Liver (tissue), 9 donors: ENCODE results near the gene ITCH. TPM values are rescaled to one million over a fixed set of nuclear protein-coding genes. Genes with fewer than 3 reads are reported as not detected.

Source experiments
- DNase-seq: peaks from one replicate; pipeline ENCODE4 v3.0.0-alpha.2; 2017; ENCODE audit warnings: low spot score
- H3K27ac ChIP-seq, 2 donors: one replicate each; pipeline ENCODE4 v1.7.0; 2013; ENCODE audit warnings: inconsistent platforms in 2 of 2, low read length in 2 of 2, control low read depth in 1 of 2, low read depth in 1 of 2, mild to moderate bottlenecking in 1 of 2
- H3K27me3 ChIP-seq, 4 donors: one replicate each; pipeline versions ENCODE4 v1.6.1 to v1.7.0; 2013; ENCODE audit warnings: low read length in 3 of 4, inconsistent platforms in 1 of 4, mild to moderate bottlenecking in 1 of 4, moderate library complexity in 1 of 4; ENCODE audit not compliant: control insufficient read depth in 4 of 4, insufficient read depth in 4 of 4
- H3K36me3 ChIP-seq, 4 donors: one replicate each; pipeline versions ENCODE4 v1.6.1 to v1.7.0; 2013; ENCODE audit warnings: low read length in 3 of 4, mild to moderate bottlenecking in 3 of 4, low read depth in 1 of 4, moderate library complexity in 1 of 4; ENCODE audit not compliant: control insufficient read depth in 4 of 4, insufficient read depth in 3 of 4
- H3K4me1 ChIP-seq, 4 donors: one replicate each; pipeline versions ENCODE4 v1.6.1 to v1.7.0; 2013; ENCODE audit warnings: low read length in 3 of 4, mild to moderate bottlenecking in 3 of 4, moderate library complexity in 1 of 4; ENCODE audit not compliant: control insufficient read depth in 4 of 4, insufficient read depth in 4 of 4
- H3K4me3 ChIP-seq, 3 donors: one replicate each; pipeline versions ENCODE4 v1.6.1 to v1.7.0; 2013; ENCODE audit warnings: low read length in 3 of 3, control low read depth in 1 of 3, low read depth in 1 of 3, mild to moderate bottlenecking in 1 of 3
- H3K9ac ChIP-seq, 2 donors: one replicate each; pipeline ENCODE4 v1.7.0; 2013; ENCODE audit warnings: low read length in 2 of 2, mild to moderate bottlenecking in 2 of 2, moderate library complexity in 2 of 2, control low read depth in 1 of 2, low read depth in 1 of 2
- H3K9me3 ChIP-seq, 4 donors: one replicate each; pipeline versions ENCODE4 v1.6.1 to v1.7.0; 2013; ENCODE audit warnings: low read length in 3 of 4; ENCODE audit not compliant: control insufficient read depth in 4 of 4
- ATF3 ChIP-seq: IDR thresholded peaks from 2 replicates; pipeline ENCODE4 v1.6.1; 2016; ENCODE audit warnings: antibody characterized with exemption
- CTCF ChIP-seq: fragments of 150-350 bp; IDR thresholded peaks from 2 replicates; pipeline ENCODE4 v1.5.1; 2017; ENCODE audit warnings: improper control_type of control experiment, low read depth, low read length; ENCODE audit not compliant: missing input control
- FOXA2 ChIP-seq: IDR thresholded peaks from 2 replicates; pipeline ENCODE4 v1.6.1; 2016; ENCODE audit warnings: antibody characterized with exemption
- GABPA ChIP-seq, 2 donors: IDR thresholded peaks in 1 of 2; conservative IDR thresholded peaks in 1 of 2; 2 replicates each; pipeline ENCODE4 v1.6.1; 2016; ENCODE audit warnings: antibody characterized with exemption in 2 of 2, mild to moderate bottlenecking in 1 of 2, moderate library complexity in 1 of 2
- HNF4A ChIP-seq, 2 donors: conservative IDR thresholded peaks; 2 replicates each; pipeline ENCODE4 v1.6.1; 2016; ENCODE audit warnings: antibody characterized with exemption in 2 of 2, mild to moderate bottlenecking in 2 of 2
- HNF4G ChIP-seq: IDR thresholded peaks from 2 replicates; pipeline ENCODE4 v1.6.1; 2016; ENCODE audit warnings: antibody characterized with exemption
- MAX ChIP-seq: IDR thresholded peaks from 2 replicates; pipeline ENCODE4 v1.6.1; 2016; ENCODE audit warnings: antibody characterized with exemption
- SP1 ChIP-seq: IDR thresholded peaks from 2 replicates; pipeline ENCODE4 v1.6.1; 2018; ENCODE audit warnings: antibody characterized with exemption, mild to moderate bottlenecking
- ZBTB33 ChIP-seq: IDR thresholded peaks from 2 replicates; pipeline ENCODE4 v1.6.1; 2016; ENCODE audit warnings: antibody characterized with exemption
- WGBS: extraction: QIAGEN DNeasy Blood & Tissue Kit; methylation state at CpG from one replicate; pipeline ENCODE4 v1.1.7; 2013; 5-methylcytosine and 5-hydroxymethylcytosine counted together
- polyA plus RNA-seq, 2 donors: library from polyadenylated mRNA; stranded (reverse) in 1 of 2; unstranded in 1 of 2; fragments of 200-250 nt in 1 of 2; fragments of >200 nt in 1 of 2; fragmentation: Nextera tagmentation in 1 of 2; extraction: Ambion mirVana in 1 of 2; gene quantifications; one replicate each; pipeline versions ENCODE4 v1.2.1 to v1.2.3, GENCODE V29; 2013 to 2015
- total RNA-seq, 2 donors: library from RNA; depleted of rRNA; stranded (reverse); fragments of >200 nt; gene quantifications; one replicate each; pipeline ENCODE4 v1.2.3, GENCODE V29; 2014
- donor health status: healthy.
- donor health status: healthy.
- donor health status: healthy.
- donor health status: healthy.
- donor health status: healthy.

ITCH gene
- total and polyA plus RNA-seq, 4 donors, result 14.3 to 85.3 (median 25.8) TPM

GRCh38 chr20:34433391-34433790 lies 70.3 kb downstream of the ITCH start:
- H3K9ac ChIP-seq, result no peak overlapping the region
- no peak overlapping the region for H3K27ac ChIP-seq
- no peaks in the 10 kb centered on the region for H3K27me3 ChIP-seq
- peaks cover 0 to 35% (median 14%) of the 10 kb centered on the region in 4 donors for H3K36me3 ChIP-seq
- TF ChIP-seq HNF4G (no peak), MAX (no peak), ZBTB33 (no peak), FOXA2 (no peak), GABPA (IDR thresholded peaks at IDR 0.05 in 1 of 2, conservative IDR thresholded peaks at IDR 0.05 in 1 of 2) (no peak)
- 97% methylated on average over 5 of the region's 5 CpGs for WGBS
- H3K4me1 ChIP-seq, result peaks cover 0 to 2% (median 0%) of the 10 kb centered on the region in 4 donors
- H3K4me3 ChIP-seq, result no peak overlapping the region
- H3K9me3 ChIP-seq, result no peaks in the 10 kb centered on the region
- no peak for DNase-seq

- H3K9ac ChIP-seq, result no peak overlapping the region
- peaks cover 4 to 42% (median 30%) of the 10 kb centered on the region in 4 donors for H3K36me3 ChIP-seq
- TF ChIP-seq FOXA2 (no peak), ATF3 (no peak), SP1 (no peak)
- no peaks in the 10 kb centered on the region for H3K27me3 ChIP-seq
- 89% methylated on average over 1 of the region's 1 CpG for WGBS
- no peaks in the 10 kb centered on the region for H3K9me3 ChIP-seq
- DNase-seq, result no peak
- no peak overlapping the region for H3K4me3 ChIP-seq
- H3K4me1 ChIP-seq, result peaks cover 0 to 2% (median 0%) of the 10 kb centered on the region in 4 donors
- H3K27ac ChIP-seq, result no peak overlapping the region
Observed at GRCh38 chr20:34435589-34435988, 72.5 kb downstream of the ITCH start.

GRCh38 chr20:34437330-34437986 lies 74.4 kb downstream of the ITCH start:
- Histone ChIP-seq H3K27me3 (no peaks in the 10 kb centered on the region), H3K9me3 (no peaks in the 10 kb centered on the region), H3K4me1 (peaks cover 0 to 2% (median 0%) of the 10 kb centered on the region in 4 donors), H3K4me3 (no peak overlapping the region), H3K36me3 (peaks cover 6 to 55% (median 44%) of the 10 kb centered on the region in 4 donors), H3K27ac (no peak overlapping the region), H3K9ac (no peak overlapping the region)
- DNase-seq, result no peak
- TF ChIP-seq HNF4A (conservative IDR thresholded peaks at IDR 0.05) (no peak), GABPA (IDR thresholded peaks at IDR 0.05 in 1 of 2, conservative IDR thresholded peaks at IDR 0.05 in 1 of 2) (no peak), CTCF (no peak)
- WGBS, result 81% methylated on average over 6 of the region's 6 CpGs
